CD14-positive monocyte (primary cell): ENCODE data around the gene RIMS3. TPM values are rescaled to one million over a fixed set of nuclear protein-coding genes. Genes with fewer than 3 reads are reported as not detected.

Source experiments
- DNase-seq, 3 donors: peaks; one replicate each; pipeline ENCODE4 v3.0.0-alpha.2; 2011 to 2022
- H2AFZ ChIP-seq: 2 replicates; pipeline ENCODE4 v1.6.0; 2012; ENCODE audit warnings: mild to moderate bottlenecking, low read depth, low read length, inconsistent platforms; ENCODE audit not compliant: insufficient read depth, poor library complexity, severe bottlenecking
- H3K27ac ChIP-seq, 2 donors: 1 replicate in 1 of 2; 2 replicates in 1 of 2; pipeline ENCODE4 v1.5.1; 2012 to 2013; ENCODE audit warnings: low read length in 2 of 2, control low read depth in 1 of 2, inconsistent platforms in 1 of 2, low read depth in 1 of 2, mild to moderate bottlenecking in 1 of 2
- H3K27me3 ChIP-seq, 2 donors: one replicate each; pipeline versions ENCODE4 v1.6.0 to v1.6.1; 2011 to 2013; ENCODE audit warnings: low read length in 2 of 2; ENCODE audit not compliant: control insufficient read depth in 2 of 2, insufficient read depth in 2 of 2
- H3K36me3 ChIP-seq, 2 donors: replicated peaks in 1 of 2; 1 replicate in 1 of 2; 2 replicates in 1 of 2; pipeline versions ENCODE4 v1.5.1 to v1.6.1; 2012 to 2013; ENCODE audit warnings: low read length in 2 of 2, control low read depth in 1 of 2, inconsistent platforms in 1 of 2, mild to moderate bottlenecking in 1 of 2; ENCODE audit not compliant: insufficient read depth in 2 of 2, control insufficient read depth in 1 of 2
- H3K4me1 ChIP-seq, 2 donors: 1 replicate in 1 of 2; 2 replicates in 1 of 2; pipeline versions ENCODE4 v1.5.1 to v1.6.1; 2012 to 2013; ENCODE audit warnings: low read length in 2 of 2, control low read depth in 1 of 2, inconsistent platforms in 1 of 2, mild to moderate bottlenecking in 1 of 2, moderate library complexity in 1 of 2; ENCODE audit not compliant: insufficient read depth in 2 of 2, control insufficient read depth in 1 of 2
- H3K4me2 ChIP-seq: replicated peaks from 2 replicates; pipeline ENCODE3; 2012; ENCODE audit warnings: low read length, moderate library complexity, mild to moderate bottlenecking; ENCODE audit not compliant: poor library complexity, severe bottlenecking; ENCODE audit errors: extremely low read depth
- H3K4me3 ChIP-seq, 3 experiments: fragments of 200-600 bp in 1 of 3; sonication (generic) in 1 of 3; replicated peaks in 1 of 3; 1 replicate in 2 of 3; 2 replicates in 1 of 3; pipeline ENCODE4 v1.5.1; 2011 to 2013; ENCODE audit warnings: low read length in 3 of 3, mild to moderate bottlenecking in 3 of 3, control low read depth in 2 of 3, low read depth in 2 of 3, inconsistent platforms in 1 of 3, moderate library complexity in 1 of 3
- H3K79me2 ChIP-seq: 2 replicates; pipeline ENCODE4 v1.6.0; 2012; ENCODE audit warnings: mild to moderate bottlenecking, control low read depth, inconsistent platforms, low read length, moderate library complexity; ENCODE audit not compliant: insufficient read depth
- H3K9ac ChIP-seq: 2 replicates; pipeline ENCODE4 v1.6.0; 2017; ENCODE audit warnings: low read length, mild to moderate bottlenecking; ENCODE audit not compliant: insufficient read depth, poor library complexity, severe bottlenecking
- H3K9me3 ChIP-seq, 2 donors: replicated peaks in 1 of 2; 1 replicate in 1 of 2; 2 replicates in 1 of 2; pipeline versions ENCODE4 v1.5.1 to v1.6.1; 2012 to 2013; ENCODE audit warnings: low read length in 2 of 2, control low read depth in 1 of 2; ENCODE audit not compliant: control insufficient read depth in 1 of 2, insufficient read depth in 1 of 2
- H4K20me1 ChIP-seq: 2 replicates; pipeline ENCODE4 v1.6.0; 2012; ENCODE audit warnings: mild to moderate bottlenecking, low read length, control low read depth, moderate library complexity; ENCODE audit not compliant: insufficient read depth
- H3K27ac Mint-ChIP-seq, 7 donors: one replicate each; pipeline ENCODE4 v1.8.0; 2020; ENCODE audit warnings: mild to moderate bottlenecking in 7 of 7, mixed read lengths in 7 of 7, moderate library complexity in 6 of 7, inconsistent platforms in 2 of 7
- H3K27me3 Mint-ChIP-seq, 3 donors: one replicate each; pipeline ENCODE4 v1.8.0; 2021 to 2022; ENCODE audit warnings: low read depth in 3 of 3, mild to moderate bottlenecking in 3 of 3, mixed read lengths in 3 of 3, moderate library complexity in 3 of 3, inconsistent platforms in 1 of 3
- H3K36me3 Mint-ChIP-seq, 2 donors: one replicate each; pipeline ENCODE4 v1.8.0; 2020; ENCODE audit warnings: mixed read lengths in 2 of 2, inconsistent platforms in 1 of 2, mild to moderate bottlenecking in 1 of 2
- H3K4me1 Mint-ChIP-seq: one replicate; pipeline ENCODE4 v1.8.0; 2020; ENCODE audit warnings: mild to moderate bottlenecking, mixed read lengths
- H3K4me3 Mint-ChIP-seq, 2 donors: one replicate each; pipeline ENCODE4 v1.8.0; 2020; ENCODE audit warnings: mild to moderate bottlenecking in 2 of 2, mixed read lengths in 2 of 2, moderate library complexity in 1 of 2
- H3K9me3 Mint-ChIP-seq, 7 donors: one replicate each; pipeline ENCODE4 v1.8.0; 2020 to 2022; ENCODE audit warnings: mixed read lengths in 7 of 7, mild to moderate bottlenecking in 6 of 7, moderate library complexity in 6 of 7, inconsistent platforms in 2 of 7
- WGBS: methylation state at CpG from one replicate; pipeline ENCODE4 v1.1.5; 2013; ENCODE audit warnings: missing lambda C conversion rate; ENCODE audit not compliant: insufficient coverage; 5-methylcytosine and 5-hydroxymethylcytosine counted together
- intact Hi-C, 2 donors: fragments of 100-400 bp; cut with micrococcal nuclease; formaldehyde crosslinking; loops; one replicate each; pipeline versions ENCODE4 v1.15.0 to v1.15.1; 2023
- polyA plus RNA-seq, 3 donors: library from polyadenylated mRNA; depleted of rRNA in 1 of 3; unstranded in 2 of 3; stranded (reverse) in 1 of 3; fragments of 300-500 nt in 2 of 3; fragments of >200 nt in 1 of 3; fragmentation: Illumina TruSeq in 2 of 3; gene quantifications; 1 replicate in 2 of 3; 2 replicates in 1 of 3; pipeline ENCODE4 v1.2.3, GENCODE V29; 2012 to 2021
- TF ChIP-seq, protein P1 (sequence below): fragments of 200-600 bp; IDR thresholded peaks from one replicate; pipeline ENCODE4 v1.8.0; 2022; ENCODE audit warnings: antibody characterized with exemption, mild to moderate bottlenecking

Gene RIMS3
- polyA plus RNA-seq, 3 donors = 0.15 to 1.0 (median 0.26) TPM

GRCh38 chr1:40658751-40659648 lies 6.5 kb downstream of the RIMS3 start:
- Histone ChIP-seq H3K27me3 (peaks cover 0 to 3% of the 10 kb centered on the region in 2 donors), H2AFZ (no peak overlapping the region), H3K4me2 (no peak overlapping the region), H3K79me2 (no peaks in the 10 kb centered on the region), H3K4me1 (no peaks in the 10 kb centered on the region), H3K27ac (no peak overlapping the region), H3K4me3 (no peak overlapping the region), H3K9me3 (no peaks in the 10 kb centered on the region), H4K20me1 (no peaks in the 10 kb centered on the region), H3K36me3 (no peaks in the 10 kb centered on the region), H3K9ac (no peak overlapping the region)
- no peak overlapping the region for H3K27ac Mint-ChIP-seq
- intact Hi-C loops = no loop called here
- H3K36me3 Mint-ChIP-seq = no peaks in the 10 kb centered on the region
- no peak overlapping the region for H3K4me3 Mint-ChIP-seq
- H3K9me3 Mint-ChIP-seq = no peaks in the 10 kb centered on the region
- H3K4me1 Mint-ChIP-seq = no peaks in the 10 kb centered on the region
- peaks cover 4 to 11% (median 9%) of the 10 kb centered on the region in 3 donors for H3K27me3 Mint-ChIP-seq
- no peak for DNase-seq
- WGBS = 76% methylated on average over 8 of the region's 16 CpGs
- TF ChIP-seq, protein P1, sequence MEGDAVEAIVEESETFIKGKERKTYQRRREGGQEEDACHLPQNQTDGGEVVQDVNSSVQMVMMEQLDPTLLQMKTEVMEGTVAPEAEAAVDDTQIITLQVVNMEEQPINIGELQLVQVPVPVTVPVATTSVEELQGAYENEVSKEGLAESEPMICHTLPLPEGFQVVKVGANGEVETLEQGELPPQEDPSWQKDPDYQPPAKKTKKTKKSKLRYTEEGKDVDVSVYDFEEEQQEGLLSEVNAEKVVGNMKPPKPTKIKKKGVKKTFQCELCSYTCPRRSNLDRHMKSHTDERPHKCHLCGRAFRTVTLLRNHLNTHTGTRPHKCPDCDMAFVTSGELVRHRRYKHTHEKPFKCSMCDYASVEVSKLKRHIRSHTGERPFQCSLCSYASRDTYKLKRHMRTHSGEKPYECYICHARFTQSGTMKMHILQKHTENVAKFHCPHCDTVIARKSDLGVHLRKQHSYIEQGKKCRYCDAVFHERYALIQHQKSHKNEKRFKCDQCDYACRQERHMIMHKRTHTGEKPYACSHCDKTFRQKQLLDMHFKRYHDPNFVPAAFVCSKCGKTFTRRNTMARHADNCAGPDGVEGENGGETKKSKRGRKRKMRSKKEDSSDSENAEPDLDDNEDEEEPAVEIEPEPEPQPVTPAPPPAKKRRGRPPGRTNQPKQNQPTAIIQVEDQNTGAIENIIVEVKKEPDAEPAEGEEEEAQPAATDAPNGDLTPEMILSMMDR = no peak

DNA sequence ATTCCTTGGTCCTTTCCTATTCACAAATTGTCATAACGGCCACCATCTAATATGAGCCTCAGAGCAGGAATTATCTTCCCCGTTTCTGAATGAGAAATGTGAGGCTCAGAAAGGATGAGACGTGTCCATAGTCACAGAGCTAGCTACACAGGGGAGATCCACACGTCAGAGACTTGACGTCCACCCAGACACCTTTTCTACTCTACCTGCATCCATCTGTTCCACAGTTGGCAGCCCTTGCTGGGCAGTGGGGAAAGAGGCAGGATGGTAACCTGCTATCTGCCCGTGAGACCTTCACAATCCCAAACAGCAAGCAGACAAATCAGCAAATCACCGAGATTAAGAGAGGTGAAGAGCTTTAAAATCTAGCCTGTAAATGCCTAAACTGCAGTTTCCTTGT lies 8.4 kb downstream of the RIMS3 start:
- no peak overlapping the region for H3K4me3 Mint-ChIP-seq
- Histone ChIP-seq H3K27ac (no peak overlapping the region), H3K4me1 (no peaks in the 10 kb centered on the region), H3K9me3 (no peaks in the 10 kb centered on the region), H3K27me3 (peaks cover 0 to 3% of the 10 kb centered on the region in 2 donors), H3K36me3 (no peaks in the 10 kb centered on the region), H2AFZ (no peak overlapping the region), H3K4me3 (no peak overlapping the region), H3K79me2 (no peaks in the 10 kb centered on the region), H3K4me2 (no peak overlapping the region), H3K9ac (no peak overlapping the region), H4K20me1 (no peaks in the 10 kb centered on the region)
- intact Hi-C loops = no loop called here
- no CpG with 5 or more reads among the region's 7 CpGs for WGBS
- no peaks in the 10 kb centered on the region for H3K4me1 Mint-ChIP-seq
- H3K9me3 Mint-ChIP-seq = no peaks in the 10 kb centered on the region
- no peak overlapping the region for H3K27ac Mint-ChIP-seq
- DNase-seq = no peak
- peaks cover 3 to 13% (median 10%) of the 10 kb centered on the region in 3 donors for H3K27me3 Mint-ChIP-seq
- TF ChIP-seq, protein P1 = no peak
- no peaks in the 10 kb centered on the region for H3K36me3 Mint-ChIP-seq
